ENCODE results near the gene QSOX2.
A peak's percentile ranks its signal among the peaks of the same experiment; 100 is the strongest.

The QSOX2 gene

DNA sequence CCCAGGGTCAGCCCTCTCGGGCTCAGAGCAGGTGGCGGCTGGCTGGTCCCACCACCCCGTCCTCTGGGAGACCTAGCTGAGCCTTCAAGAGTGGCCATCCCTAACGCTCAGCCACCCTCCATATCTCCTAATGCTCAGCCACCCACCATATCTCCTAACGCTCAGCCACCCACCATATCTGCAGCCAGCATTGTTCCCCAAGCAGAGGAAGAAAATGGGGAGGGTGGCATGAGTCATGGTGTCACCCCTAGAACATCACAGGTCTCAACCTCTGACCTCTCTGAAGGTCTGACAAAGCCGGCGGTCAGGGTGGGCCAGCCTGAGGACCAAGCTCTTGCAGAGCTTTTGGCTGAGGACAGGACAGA, 55.4 kb downstream of the QSOX2 start:
- peak; percentile 71 for DNase-seq (ENCODE audit: low spot score)

DNA sequence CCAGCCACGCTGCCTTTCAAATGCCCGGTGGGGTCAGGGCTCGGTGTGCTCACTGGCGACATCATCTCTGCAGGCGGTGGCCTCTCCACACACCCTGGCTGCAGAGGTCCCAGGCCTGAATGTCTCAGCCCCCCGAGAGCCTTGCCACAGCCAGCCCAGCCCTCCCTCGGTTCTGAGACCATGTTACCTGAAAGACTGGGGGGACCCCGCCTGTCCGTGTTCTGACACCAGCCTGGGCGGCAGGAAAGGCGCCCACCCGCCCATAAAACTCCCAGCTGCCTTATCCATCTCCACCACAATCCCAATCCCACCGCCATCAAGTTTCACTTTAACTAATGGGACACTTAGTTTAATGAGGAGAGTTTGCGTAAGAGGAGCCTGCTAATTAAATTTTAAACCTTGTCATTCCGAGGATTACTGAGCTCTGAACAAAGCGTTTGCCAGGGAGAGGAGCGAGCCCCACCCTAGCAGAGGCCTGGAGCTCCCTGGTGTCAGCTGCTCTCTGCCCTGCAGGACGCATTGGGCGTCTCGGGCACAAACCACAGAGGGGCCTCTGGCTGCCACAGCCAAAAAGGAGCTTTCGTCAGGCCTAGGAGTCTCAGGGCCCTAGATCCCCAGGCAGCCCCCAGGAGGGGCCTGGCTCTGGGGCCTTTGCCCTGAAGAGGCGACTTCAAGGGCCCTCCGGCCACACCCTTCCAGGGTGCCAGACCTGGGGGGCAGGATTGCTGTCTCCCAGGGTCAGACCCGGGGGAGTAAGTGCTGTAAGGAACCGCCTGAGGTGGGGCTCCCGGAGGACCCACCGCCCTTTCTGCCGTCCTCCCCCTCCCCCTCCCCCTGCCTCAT, 56.0 kb downstream of the QSOX2 start:
- DNase-seq (ENCODE audit: low spot score), result peak; percentile 58

DNA sequence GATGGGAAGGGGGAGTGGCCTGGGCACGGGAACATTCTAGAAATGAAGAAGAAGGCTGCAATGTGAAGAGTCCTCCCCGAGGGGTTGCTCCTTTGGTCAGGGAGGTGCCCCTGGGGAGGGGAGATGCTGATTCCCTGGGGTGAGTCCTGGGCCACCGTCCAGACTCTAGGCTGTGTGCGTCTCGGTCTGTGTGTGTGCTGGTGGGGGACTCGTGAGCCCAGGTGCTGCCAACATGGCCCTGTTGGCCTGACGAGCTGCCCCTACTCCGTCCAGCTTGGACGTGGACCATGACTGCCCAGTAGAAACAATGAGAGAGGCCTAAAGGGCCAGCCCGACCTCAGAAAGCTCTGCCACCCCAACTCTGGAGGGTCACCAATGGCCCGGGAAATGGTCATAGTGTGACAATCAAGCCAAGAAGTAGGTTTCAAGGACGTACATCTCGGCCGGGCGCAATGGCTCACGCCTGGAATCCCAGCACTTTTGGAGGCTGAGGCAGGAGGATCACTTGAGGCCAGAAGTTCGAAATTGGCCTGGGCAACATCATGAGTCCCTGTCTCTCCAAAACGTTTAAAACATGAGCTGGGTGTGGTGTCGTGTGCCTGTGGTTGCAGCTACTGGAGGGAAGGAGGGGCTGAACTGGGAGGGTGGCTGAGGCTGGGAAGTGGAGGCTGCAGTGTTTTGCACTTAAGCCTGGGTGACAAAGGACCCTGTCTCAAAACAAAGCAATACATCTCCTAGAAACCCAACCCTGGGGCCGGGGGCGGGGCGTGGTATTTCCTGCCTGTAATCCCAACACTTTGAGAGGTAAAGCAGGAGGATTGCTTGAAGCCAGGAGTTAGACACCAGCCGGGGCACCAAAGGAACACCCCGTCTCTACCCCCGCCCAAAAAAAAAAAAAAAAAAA, 57.7 kb downstream of the QSOX2 start:
- DNase-seq (ENCODE audit: low spot score), result peak; percentile 33

DNA sequence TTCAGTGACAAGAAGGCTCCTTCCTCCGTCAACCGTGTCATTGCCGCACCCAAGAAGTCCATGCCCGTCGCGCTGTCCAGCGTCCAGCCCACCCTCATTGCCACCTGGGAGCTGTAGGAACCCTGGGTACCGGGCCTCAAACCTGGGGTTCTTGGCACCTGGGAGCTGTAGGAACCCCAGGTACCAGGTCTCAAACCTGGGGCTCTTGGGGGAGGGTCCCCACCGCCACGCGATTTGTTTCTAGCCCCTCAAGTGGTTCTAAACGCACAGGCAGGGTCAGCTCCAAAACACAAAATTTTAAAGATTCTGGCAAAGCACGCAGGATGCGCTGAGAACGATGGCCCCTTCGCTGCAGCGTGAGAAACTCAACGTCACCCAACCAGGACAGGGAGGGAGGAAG, 58.4 kb downstream of the QSOX2 start:
- no peak for DNase-seq (ENCODE audit: low spot score)

DNA sequence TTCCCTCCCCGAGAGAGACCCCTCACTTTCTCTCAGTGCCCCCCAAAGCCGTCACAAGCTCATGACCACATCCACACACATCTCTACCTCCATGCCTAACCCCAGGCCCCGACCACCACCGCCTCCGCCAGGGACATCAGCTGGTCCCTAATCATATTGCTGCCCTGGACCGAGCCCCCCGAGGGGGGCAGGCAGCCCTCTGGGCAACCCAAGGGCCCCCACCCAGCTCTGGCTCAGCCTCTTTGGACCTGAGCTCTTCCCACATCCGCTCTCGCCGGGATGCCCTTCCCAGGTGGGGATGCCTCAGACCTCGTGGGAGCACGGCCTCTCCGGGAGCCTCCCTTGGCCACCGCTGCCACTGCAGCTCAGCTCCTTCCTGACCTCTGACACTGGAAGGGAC, 59.2 kb downstream of the QSOX2 start:
- DNase-seq (ENCODE audit: low spot score), result no peak

DNA sequence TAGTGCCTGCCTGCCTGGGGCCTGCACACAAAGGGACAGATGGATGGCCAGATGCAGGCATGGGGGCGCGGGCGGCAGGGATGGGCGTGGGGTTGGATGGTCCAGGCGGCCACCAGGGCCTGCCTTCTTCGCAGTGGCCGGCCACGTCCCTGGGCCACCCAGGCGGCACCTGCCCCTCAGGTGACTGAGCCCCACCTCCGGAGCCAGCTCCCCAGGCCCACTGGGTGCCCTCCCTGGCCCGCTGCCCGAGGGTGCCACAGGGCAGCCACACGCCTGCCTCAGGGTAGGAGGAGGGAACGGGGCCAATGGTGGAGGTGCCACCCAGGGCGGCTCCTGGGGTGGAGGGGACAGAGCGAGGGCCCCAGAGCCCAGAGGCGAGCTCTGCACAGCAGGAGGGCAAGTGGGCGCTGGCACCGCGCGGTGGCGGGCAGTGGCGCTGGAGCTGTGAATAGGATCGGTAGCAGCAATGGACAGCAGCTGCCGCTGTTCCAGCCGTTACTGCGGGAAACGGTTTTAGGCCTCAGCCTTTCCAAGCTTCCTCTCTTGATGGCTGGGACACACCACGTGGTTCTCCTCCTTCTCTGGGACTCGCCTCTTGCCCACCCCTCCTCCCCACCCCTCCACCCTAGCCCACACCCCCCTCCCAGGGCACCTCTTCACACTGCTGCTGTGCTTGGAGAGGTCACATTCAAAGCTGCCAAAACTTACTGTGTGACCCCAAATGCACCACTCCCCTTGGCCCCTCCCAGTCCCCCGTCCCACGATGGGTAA, 59.8 kb downstream of the QSOX2 start:
- DNase-seq (ENCODE audit: low spot score), result no peak

DNA sequence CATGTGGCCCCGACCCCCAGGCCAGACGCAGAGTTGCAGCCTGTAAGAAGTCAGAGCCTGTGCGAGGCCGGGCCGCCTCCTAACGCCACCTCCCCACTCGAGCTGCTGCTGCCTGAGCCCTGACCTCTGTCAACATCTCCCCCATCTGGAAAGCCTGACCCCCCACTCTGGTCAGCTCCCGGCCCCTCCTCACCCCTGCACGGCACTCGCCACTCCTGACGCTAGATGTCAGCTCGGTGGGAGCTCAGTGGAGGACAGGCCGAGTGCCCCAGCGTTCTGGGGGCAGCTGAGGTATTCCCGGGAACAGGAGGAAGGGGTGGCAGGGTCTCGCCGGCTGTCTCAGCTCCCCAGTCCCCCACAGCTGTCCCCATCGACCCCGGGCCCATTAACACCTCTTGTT, 60.5 kb downstream of the QSOX2 start:
- no peak for DNase-seq (ENCODE audit: low spot score)

DNA sequence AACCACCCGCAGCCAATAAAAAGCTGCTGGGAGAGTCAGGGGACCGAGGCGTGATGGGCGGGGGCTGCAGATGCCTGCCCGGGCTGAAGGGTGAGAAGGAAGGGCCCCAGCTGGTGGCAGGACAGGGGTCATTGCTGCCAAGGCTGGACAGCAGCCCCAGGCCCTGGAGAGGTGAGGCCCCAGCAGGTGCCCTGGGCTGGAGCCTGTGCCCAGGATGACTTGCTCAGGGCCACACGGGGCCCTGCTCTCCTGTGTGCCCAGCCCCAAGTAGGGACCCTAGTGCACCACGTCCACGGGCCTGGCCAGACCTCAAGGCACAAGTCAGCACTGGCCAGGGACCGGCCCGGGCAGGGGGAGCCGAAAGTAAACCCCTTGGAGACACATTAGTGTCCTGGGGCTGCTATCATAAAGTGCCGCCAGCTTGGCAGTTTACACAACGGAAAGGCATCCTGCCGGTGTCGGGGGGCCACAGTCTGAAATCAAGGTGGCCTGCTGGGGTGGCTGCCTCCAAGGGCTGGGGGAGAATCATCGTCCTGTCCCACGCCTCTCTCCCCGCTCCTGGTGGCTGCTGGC, 62.7 kb downstream of the QSOX2 start:
- DNase-seq (ENCODE audit: low spot score), result no peak

DNA sequence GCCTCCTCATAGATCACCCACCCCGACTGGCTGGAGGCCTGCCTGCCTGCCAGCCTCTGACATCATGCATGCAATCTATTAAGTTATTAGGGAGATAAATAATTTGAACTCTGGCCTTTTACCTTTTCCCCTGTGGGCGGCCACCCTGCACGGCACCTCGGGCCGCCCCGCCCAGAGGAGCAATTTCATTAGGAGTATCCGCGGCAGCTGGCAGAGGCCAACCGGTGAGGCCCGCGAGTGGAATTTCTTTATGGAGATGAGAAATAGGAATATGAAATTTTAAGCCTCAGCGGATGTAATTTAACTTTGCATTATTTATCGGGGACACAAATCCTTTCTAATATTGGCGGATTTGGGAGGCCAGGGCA, 63.2 kb downstream of the QSOX2 start:
- no peak for DNase-seq (ENCODE audit: low spot score)

DNA sequence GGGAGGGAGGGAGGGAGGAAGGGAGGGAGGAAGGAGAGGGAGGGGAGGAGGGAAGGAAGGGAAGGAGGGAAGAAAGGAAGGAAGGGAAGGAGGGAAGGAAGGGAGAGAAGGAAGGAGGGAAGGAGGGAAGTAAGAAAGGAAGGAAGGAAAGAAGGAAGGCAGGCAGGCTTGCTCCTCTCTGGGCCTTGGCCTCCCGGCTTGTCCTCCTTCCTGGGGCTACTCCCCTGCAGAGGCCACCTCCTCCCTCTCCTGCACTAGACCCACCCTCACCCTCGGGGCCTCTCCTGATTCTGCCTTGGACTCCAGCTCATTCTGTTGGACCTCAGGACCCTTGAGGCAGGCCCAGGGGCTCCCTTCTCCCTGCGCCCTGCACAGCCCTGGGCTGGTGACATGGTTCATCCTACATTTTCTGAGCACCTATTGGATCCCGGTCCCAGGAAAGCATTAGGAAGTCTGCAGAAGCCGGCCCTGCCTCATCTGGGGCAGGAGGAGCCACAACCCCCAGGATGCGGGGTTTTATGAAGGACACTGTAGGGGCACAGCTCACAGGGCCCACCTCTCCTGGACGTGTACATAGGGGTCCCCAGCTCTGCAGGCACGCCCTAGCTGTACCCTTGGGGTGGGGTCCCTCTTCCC, 63.7 kb downstream of the QSOX2 start:
- DNase-seq (ENCODE audit: low spot score), result no peak

DNA sequence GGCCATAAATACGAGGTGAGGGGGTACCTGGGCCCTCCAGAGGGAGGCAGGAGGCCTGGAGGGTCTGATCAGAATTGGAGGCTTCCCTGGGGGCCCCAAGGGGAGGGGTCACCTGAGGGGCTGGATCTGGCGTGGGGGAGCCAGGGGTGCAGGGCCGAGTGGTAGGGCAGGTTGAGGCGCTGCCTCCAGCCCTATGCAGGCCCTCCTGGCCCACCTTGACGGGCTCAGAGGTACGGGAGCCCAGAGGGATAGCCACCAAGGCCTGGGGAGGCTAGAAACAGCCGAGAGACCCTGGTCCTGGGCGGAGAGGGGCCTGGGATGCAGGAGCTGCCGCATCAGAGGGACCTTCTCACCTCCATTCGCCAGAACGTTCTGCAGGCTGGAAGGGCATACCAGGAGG, 65.0 kb downstream of the QSOX2 start:
- no peak for DNase-seq (ENCODE audit: low spot score)

DNA sequence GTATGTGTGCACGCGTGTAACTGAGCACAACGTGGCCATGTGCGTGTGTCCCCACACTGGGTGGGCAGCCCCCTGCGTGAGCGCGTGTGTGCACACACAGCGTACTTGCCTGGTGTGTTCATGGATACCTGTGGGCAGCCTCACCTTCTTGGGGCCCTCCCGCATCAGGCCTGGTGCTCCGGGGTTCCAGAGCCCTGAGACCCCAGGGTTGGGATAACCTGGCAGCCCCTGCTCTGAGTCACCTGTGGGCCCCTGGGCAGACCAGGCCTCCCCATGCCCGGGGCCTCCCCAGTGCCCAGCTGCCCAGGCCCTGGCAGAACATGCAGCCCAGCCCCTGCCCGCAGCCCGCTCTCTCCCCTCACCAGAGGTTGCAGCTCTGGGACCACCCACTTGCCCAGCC, 65.9 kb downstream of the QSOX2 start:
- no peak for DNase-seq (ENCODE audit: low spot score)

DNA sequence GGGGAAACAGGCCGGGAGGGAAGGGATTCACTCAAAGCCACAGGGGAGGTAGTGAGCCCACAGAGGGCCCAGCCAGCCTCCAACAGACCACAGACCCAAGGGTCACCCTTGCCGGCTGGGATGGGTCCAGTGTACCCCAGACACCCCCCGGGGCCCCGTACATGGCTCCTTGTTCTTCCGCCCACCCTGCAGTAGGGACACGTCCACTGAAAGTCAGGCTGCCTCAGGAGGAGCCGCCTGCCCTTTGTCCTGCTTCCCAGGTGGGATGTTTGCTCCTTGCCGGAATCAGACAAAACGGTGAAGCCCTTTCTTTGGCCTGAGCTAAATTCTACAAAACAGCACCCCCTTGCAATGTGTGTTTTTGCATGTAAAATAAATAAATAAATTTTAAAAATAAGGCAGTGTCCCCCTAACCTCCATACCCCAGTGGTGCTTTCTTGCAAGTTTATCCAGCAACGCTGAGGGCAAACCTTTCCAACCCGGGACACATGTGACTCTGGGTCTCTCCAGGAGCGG, 66.5 kb downstream of the QSOX2 start:
- DNase-seq (ENCODE audit: low spot score), result no peak

DNA sequence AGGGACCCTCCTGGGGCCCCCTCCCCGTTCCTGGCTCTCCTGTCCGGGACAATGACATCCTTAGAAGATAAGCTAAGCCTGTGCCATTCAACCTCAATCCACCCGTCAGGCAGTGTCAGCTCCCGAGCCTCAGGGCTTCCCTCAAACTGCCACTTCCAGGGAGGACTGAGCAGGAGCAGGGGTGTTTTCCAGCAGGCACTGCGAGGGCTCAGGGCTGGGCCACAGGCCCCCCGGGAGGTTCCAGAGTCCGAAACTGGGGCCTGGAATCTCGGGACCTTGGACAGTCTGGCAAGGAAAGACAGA, 66.9 kb downstream of the QSOX2 start:
- DNase-seq (ENCODE audit: low spot score), result no peak

DNA sequence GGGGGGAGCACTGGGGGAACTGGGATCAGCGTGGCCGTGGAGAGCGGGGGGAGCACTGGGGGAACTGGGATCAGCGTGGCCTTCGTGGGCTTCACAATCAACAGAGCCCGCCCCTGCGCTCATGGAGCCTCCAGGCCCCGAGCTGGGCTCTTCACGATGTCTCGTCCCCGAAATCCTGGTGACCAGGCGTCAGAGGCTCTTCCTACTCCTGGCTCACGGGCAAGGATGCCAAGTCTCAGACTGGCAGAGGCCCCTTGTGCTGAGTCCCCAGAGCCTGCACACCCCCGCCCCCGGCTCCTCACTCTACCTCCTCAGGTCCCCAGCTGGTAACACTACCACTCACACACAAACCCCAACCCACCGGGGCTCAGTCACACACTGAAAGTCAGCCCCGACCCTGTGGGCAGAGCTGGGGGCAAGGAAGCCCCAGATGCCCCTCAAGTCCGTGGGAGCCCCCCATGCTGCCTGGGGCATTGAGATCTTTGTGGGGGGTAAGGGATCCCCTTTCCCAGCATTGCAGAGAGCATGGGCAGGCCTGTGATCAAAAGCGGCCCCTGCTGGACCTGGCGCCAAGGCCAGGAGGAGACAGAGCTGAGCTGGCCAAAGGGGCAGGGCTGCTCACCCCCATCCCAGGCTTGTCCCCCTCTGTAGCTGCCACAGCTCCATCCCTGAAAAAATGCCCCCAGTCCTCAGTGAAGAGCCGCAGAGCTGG, 67.4 kb downstream of the QSOX2 start:
- no peak for DNase-seq (ENCODE audit: low spot score)

DNA sequence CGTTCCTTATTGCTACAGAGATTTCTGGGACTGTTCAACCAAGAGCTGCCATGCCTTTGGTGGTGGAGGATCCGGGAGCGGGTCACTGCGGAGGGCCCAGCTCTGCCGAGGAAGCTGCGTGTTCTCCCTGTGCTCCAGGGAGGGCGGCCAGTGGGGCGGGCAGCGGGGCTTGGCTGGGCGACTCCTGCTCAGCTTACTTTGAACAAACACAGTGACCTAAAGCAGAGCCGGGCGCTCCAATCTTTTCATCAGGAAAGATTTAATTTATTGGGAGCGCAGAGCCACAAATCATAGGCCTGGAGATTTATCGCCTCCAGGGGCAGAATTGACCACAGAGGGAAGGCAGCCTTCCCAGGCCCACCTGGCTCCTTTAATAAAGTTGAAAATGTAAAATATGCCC, 68.4 kb downstream of the QSOX2 start:
- DNase-seq (ENCODE audit: low spot score), result no peak

DNA sequence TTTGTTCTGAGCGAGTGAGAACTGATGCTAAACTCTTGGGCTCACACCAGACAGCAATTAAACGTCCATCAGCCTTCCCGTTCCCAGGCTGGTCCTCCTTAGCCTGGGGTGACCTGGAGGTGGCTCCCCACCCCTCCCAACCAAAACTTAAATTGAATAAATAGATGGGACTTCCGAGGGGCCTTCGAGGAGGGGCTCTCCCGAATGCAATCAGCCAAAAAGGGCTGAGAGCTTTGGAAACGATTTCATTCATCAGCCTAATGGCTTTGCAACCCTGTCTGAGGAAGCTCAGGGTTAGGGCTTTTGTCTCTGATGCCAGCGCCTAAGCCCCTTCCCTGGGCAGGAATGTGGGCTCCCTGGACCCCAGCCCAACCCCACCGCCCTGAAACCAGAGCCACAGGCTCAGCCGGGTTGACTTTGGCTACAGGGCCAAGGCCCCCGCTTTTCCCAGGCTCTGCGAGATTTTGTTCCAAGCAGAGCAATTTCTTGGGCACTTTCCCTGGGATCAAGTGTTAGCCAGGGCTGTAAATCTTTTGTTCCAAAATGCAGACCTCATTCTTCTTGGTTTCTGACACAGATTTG, 69.9 kb downstream of the QSOX2 start:
- no peak for DNase-seq (ENCODE audit: low spot score)

DNA sequence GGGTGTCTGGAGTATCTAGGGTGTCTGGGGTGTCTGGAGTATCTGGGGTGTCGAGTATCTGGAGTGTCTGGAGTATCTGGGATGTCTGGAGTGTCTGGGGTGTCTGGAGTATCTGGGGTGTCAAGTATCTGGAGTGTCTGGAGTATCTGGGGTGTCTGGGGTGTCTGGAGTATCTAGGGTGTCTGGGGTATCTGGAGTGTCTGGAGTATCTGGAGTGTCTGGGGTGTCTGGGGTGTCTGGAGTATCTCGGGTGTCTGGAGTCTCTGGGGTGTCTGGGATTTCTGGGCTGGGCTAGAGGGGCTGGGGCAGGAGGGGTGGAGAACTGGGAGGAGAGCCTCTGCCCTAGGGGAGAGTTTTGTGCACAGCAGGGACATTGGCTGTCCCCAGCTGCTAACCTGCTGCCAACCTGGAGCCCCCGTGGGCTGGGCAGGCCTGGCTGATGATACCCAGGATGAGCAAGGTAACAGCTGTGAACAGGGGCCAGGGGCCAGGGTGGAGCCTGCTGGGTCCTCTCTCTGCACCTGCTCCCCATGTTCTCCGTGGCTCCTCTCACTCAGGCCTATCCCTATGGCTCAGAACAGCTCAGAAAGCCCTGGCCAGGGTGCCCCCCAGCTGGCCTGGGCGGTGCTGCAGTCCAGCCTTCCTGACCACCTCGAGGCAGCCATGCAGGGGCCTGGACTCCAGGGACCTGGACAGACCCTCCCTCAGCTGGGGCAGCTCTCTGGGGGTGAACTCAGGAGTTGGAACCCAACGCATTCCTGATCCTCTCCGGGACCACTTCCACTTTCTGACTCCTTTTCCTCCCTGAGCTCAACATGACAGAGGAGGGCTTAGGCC, 70.6 kb downstream of the QSOX2 start:
- no peak for DNase-seq (ENCODE audit: low spot score)

DNA sequence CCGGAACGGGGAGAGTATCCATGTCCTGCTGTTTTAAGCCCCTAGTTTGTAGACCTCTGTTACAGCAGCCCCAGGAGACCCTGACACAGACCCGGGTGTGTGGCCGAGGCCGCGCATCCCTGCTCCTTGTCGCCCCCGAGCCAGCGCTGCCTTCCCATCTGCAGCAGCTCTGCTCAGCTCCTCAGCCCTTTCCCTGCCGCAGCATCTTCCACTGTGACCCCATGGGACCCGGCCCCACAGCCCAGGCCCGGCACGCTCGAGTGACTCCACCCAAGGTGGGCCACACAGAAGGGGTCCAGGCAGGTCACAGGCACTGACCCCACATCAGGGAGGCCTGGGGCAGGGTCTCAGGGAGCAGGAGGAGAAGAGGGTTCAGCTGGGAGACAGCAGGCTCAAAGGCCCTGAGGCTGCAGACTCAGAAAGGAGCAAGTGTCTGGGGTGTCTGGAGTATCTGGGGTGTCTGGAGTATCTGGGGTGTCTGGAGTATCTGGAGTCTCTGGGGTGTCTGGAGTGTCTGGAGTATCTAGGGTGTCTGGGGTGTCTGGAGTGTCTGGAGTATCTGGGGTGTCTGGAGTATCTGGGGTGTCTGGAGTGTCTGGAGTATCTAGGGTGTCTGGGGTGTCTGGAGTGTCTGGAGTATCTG, 71.8 kb downstream of the QSOX2 start:
- no peak for DNase-seq (ENCODE audit: low spot score)
